ENCODE data around the gene ZNF530. TPM values are rescaled to one million over a fixed set of nuclear protein-coding genes. Genes with fewer than 3 reads are reported as not detected.
A peak's percentile ranks its signal among the peaks of the same experiment; 100 is the strongest.

Gene ZNF530
- total and polyA plus RNA-seq, 9 of the 15 experiments (the other 6 are each of a cell fraction or from before 2014, with no cell fraction given) = 0.28 to 5.9 (median 4.0) TPM

DNA sequence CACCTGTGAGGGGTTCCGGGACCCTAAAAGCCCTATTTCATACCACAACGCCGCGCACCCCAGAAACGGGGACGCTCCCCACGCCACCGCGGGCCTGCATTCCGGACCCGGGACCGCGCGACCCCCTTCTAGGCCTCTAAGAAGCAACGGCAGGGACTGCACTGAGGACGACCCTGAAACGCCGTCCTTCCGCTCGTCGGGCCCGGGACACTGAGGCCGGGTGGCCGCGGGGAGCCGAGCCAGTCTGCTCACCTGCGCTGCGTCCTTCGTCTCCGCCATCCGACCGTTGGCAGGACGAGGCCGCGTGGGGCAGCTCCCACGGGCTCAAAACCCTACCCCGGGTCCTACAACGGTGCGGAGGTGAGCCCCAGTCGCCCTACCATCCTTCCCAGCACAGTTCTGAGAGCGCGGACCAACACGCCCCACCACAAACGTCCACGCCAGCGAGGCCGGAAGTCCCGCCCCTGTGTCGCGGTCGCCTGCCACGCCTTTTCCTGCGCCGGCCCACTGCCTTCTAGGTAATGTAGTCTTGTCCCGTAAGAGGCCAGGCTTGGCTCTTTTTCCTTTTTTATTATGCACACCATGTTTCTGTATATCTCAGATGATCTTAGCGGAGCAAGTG lies 40.2 kb upstream of the ZNF530 start, which contains the start of gene ZNF550 (continued):
- TF ChIP-seq TCF15 (CRISPR knock-in tag; IDR thresholded peaks at IDR 0.05) (no peak), PTTG1 (tag; IDR thresholded peaks at IDR 0.05; ENCODE audit: low read depth) (no peak), NRF1 (conservative IDR thresholded peaks at IDR 0.05 in 1 of 2, IDR thresholded peaks at IDR 0.05 in 1 of 2) (peak; percentile 34 to 49; a peak in 2 of 4 replicates), POU5F1 (IDR thresholded peaks at IDR 0.05; ENCODE audit: borderline replicate concordance, low read depth, low read length, partially characterized antibody) (no peak), DIDO1 (tag; IDR thresholded peaks at IDR 0.05; ENCODE audit: low read depth) (no peak), POLR2AphosphoS5 (IDR thresholded peaks at IDR 0.05; ENCODE audit: control insufficient read depth, insufficient read depth, low read depth, low read length) (peak; percentile 46; the same call in 1 of the 2 replicates), RBBP5 (IDR thresholded peaks at IDR 0.05; ENCODE audit: borderline replicate concordance, insufficient read depth, low read length, poor library complexity, severe bottlenecking) (peak; percentile 27), TAF7 (tag; IDR thresholded peaks at IDR 0.05) (no peak), LARP7 (IDR thresholded peaks at IDR 0.05) (no peak), SP2 (IDR thresholded peaks at IDR 0.05; ENCODE audit: extremely low read depth, low read depth, low read length, poor library complexity, severe bottlenecking) (peak; percentile 57), FOXA1 (IDR thresholded peaks at IDR 0.05; ENCODE audit: borderline replicate concordance) (no peak), ZBTB34 (CRISPR knock-in tag; IDR thresholded peaks at IDR 0.05) (no peak), SNRNP70 (optimal IDR thresholded peaks at IDR 0.05; ENCODE audit: low read depth, low read length) (no peak), ZNF830 (CRISPR knock-in tag; IDR thresholded peaks at IDR 0.05) (no peak)
- TF ChIP-seq, protein P1, sequence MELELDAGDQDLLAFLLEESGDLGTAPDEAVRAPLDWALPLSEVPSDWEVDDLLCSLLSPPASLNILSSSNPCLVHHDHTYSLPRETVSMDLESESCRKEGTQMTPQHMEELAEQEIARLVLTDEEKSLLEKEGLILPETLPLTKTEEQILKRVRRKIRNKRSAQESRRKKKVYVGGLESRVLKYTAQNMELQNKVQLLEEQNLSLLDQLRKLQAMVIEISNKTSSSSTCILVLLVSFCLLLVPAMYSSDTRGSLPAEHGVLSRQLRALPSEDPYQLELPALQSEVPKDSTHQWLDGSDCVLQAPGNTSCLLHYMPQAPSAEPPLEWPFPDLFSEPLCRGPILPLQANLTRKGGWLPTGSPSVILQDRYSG (tag; conservative IDR thresholded peaks at IDR 0.05; ENCODE audit: low read depth) = no peak

Data from K562 (cell line).